GM13976 (cell line): Measurements from ENCODE around the gene LRMDA.

ENCODE experiments used
- DNase-seq: peaks from one replicate; pipeline ENCODE4 v3.0.0; 2012; ENCODE audit warnings: low spot score
- in situ Hi-C: fragments of 300-500 bp; cut with MboI; formaldehyde crosslinking; loops from one replicate; pipeline ENCODE4 v1.12.0; 2022; ENCODE audit warnings: low sequenced_read_pairs, mixed read lengths, inconsistent platforms; ENCODE audit not compliant: unreplicated experiment
- TF ChIP-seq, protein P1 (sequence below): IDR thresholded peaks from 2 replicates; pipeline ENCODE4 v1.5.1; 2012; ENCODE audit warnings: borderline replicate concordance, mild to moderate bottlenecking; ENCODE audit not compliant: insufficient read depth; ENCODE audit errors: extremely low read depth, missing control alignments, control extremely low read depth

Gene LRMDA

DNA sequence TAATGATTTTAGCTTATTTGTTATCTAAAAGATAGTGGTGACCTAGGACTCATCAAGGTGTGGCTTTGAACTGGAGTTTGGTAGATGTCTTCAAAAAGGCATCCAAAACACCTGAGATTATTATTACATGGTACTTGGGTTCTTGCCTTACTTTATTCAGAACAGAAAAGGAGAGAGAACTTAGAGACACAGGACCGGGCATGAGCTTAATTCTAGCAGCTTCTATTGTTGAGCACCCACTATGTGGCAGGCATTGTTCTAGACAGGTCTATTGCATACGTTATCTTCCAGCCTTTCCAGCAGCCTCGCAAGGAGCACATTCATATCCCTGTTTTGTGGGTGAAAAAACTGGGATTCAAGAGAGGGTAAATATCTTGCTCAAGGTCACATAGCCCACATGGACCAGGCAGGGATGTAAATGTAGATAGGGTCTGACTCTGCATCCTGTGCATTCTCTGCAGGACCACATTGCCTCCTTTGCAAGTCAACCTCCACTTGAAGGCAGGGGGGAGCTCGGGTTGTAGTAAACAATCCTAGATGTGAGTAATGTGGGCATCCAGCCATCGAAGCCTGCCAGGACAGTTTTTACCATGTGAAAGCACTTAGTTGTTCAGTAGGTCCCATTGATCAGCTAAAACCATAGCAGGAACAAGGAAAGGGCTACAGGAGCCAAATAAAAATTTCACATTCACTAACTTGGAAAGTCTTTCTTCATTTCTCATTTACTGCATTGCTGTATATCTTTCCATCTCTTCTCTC is 551.4 kb downstream of the LRMDA start:
- in situ Hi-C loops, result no loop called here
- no peak for DNase-seq

DNA sequence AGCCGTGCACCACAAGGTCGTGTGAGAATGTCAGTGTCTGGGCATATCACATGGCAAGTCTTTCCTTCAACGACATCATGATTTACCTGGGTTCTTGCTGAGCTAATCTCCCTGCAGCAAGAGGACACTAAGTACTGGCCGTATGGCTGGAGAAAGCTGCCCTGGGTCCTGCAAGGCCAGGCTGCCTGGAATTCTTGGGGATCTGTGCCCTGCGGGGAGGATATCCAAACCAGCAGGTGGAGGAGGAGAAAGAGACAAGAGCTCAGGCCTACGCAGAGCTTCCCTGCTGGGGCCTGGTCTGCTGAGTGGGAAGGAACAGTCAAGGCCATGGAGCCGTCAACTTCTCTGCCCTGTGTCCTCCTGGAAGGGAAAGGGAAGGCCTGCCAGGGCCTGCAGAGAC is 552.6 kb downstream of the LRMDA start:
- in situ Hi-C loops, result no loop called here
- TF ChIP-seq, protein P1, sequence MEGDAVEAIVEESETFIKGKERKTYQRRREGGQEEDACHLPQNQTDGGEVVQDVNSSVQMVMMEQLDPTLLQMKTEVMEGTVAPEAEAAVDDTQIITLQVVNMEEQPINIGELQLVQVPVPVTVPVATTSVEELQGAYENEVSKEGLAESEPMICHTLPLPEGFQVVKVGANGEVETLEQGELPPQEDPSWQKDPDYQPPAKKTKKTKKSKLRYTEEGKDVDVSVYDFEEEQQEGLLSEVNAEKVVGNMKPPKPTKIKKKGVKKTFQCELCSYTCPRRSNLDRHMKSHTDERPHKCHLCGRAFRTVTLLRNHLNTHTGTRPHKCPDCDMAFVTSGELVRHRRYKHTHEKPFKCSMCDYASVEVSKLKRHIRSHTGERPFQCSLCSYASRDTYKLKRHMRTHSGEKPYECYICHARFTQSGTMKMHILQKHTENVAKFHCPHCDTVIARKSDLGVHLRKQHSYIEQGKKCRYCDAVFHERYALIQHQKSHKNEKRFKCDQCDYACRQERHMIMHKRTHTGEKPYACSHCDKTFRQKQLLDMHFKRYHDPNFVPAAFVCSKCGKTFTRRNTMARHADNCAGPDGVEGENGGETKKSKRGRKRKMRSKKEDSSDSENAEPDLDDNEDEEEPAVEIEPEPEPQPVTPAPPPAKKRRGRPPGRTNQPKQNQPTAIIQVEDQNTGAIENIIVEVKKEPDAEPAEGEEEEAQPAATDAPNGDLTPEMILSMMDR, result no peak
- no peak for DNase-seq

More for the DNA sequence above, 551.4 kb downstream of the LRMDA start:
- TF ChIP-seq, protein P1, result no peak

DNA sequence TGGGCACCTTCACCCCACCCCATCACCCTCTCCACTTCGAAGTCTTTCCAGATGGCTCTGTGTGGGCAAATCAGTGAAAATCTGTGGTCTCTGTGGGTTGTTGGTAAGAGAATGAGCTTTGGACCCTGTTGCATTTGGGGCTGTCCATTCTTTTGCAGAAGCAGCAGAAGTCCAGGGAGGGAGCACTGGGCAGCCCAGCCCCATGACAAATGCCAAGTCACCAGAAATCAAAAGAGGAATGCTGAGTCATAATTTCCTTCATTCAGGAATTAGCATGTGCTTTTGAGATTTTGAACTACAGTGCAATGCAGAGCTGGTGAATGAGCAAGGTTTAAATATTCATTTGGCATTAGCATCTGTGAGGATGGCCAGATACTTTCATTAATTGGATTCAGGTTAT is 556.2 kb downstream of the LRMDA start:
- TF ChIP-seq, protein P1, result no peak
- DNase-seq, result no peak
- in situ Hi-C loops, result no loop called here

DNA sequence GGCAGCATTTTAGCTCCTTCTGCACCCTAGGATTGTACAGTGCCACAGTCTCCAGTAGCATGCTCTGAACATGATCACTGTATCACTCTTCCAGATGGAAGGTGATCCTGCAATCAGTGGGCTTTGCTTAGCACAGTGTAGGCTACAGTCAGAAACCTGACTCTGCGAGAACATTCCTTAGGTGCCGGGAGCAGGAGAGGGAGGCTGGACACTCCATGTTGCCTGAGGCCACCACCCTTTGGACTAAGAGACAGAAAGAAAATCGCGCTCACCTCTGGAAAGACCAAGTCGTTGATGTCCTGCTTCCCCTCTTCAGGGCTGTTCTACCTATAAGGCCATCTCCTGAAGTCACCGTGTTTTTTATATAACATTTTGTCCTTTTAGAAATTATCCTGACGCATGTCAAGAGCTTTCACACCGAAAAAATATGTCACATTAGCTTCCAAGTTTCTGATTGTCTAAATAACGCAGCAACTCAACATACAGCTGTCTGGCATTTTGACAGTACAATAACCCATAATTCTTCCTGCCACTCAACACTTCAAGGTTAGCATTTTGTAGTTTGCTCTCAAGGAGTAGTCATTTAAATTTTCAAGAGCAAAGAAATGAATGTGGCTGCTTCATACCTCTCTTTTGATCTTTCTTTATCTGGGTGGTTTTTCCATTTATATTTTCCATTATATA is 563.1 kb downstream of the LRMDA start:
- in situ Hi-C loops, result no loop called here
- TF ChIP-seq, protein P1, result no peak
- no peak for DNase-seq

DNA sequence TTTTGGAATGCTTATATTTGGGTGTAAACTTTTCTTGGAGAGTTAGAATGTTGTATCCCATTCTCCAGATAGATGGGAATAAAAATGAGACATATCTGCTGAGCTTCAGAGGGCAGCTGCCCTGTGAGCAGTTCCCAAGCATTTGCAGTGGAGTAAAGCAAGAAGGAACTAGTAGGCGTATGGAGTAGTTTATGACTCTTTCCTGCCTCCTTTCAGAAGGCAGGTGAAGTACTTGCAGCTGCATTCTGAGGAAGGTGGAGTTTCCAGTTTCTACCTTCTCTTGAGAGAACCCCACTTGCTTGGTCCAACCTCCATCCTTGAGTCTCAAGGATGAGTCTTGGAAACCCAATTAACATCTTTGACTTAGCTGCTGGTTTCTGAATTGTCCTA is 563.6 kb downstream of the LRMDA start:
- in situ Hi-C loops, result no loop called here
- no peak for DNase-seq
- TF ChIP-seq, protein P1, result no peak

DNA sequence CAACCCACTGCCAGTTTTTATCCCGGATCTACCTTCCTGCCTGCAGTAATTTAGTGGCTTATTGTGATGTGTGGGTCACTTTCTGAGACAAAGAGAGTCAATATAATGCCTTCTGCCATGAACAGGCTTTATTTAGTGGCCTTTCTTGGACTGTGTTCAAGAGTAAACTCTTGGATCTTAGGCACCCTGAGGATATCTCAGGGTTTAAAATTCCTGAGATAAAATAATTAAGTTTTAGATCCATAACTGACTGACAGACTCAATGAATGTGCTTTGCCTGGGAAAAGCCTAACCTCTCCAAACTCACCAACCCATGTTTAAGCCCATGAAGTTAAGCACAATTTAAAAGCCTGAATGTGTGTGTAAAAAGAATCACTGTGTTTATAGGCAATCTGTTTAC is 564.3 kb downstream of the LRMDA start:
- DNase-seq, result no peak
- in situ Hi-C loops, result no loop called here
- TF ChIP-seq, protein P1, result no peak
